ENCODE data around the gene PSMC4. TPM values are rescaled to one million over a fixed set of nuclear protein-coding genes. Genes with fewer than 3 reads are reported as not detected.

The PSMC4 gene
- total RNA-seq, 1 experiment from 2014 or later, result 120 TPM

DNA sequence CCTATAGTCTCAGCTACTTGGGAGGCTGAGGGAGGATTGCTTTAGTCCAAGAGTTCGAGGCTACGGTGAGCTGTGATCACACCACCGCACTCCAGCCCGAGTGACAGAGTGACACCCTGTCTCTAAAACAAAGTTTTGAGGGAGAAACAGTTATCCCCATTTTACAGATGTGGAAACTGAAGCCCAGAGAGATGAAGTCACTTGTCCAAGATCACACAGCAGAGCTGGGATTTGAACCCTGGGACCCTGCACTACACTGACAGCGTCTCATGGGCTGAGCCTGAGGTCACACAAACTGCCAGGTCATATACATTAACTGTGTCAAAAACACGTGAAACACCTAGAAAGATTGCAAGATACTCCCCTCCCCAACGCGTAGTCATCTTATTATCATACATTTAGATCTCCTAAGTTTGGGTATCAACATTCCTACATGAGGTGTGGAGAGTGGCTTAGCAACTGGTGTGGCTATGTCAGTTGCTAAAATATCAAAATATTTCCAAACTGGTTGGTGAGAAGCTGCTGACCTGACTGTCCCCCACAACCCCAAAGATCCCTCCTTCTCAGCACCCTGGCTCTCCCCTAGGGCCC, 44.7 kb upstream of the PSMC4 start (continued):
- TF ChIP-seq, protein P1, sequence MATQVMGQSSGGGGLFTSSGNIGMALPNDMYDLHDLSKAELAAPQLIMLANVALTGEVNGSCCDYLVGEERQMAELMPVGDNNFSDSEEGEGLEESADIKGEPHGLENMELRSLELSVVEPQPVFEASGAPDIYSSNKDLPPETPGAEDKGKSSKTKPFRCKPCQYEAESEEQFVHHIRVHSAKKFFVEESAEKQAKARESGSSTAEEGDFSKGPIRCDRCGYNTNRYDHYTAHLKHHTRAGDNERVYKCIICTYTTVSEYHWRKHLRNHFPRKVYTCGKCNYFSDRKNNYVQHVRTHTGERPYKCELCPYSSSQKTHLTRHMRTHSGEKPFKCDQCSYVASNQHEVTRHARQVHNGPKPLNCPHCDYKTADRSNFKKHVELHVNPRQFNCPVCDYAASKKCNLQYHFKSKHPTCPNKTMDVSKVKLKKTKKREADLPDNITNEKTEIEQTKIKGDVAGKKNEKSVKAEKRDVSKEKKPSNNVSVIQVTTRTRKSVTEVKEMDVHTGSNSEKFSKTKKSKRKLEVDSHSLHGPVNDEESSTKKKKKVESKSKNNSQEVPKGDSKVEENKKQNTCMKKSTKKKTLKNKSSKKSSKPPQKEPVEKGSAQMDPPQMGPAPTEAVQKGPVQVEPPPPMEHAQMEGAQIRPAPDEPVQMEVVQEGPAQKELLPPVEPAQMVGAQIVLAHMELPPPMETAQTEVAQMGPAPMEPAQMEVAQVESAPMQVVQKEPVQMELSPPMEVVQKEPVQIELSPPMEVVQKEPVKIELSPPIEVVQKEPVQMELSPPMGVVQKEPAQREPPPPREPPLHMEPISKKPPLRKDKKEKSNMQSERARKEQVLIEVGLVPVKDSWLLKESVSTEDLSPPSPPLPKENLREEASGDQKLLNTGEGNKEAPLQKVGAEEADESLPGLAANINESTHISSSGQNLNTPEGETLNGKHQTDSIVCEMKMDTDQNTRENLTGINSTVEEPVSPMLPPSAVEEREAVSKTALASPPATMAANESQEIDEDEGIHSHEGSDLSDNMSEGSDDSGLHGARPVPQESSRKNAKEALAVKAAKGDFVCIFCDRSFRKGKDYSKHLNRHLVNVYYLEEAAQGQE (IDR thresholded peaks at IDR 0.05; ENCODE audit: low read depth), result no peak
- no peak for TF ChIP-seq CEBPB (IDR thresholded peaks at IDR 0.05; ENCODE audit: low read depth)
- TF ChIP-seq SRF (IDR thresholded peaks at IDR 0.05; ENCODE audit: low read depth), result no peak
- no peak for TF ChIP-seq JUND (IDR thresholded peaks at IDR 0.05)
- TF ChIP-seq EZH2 (IDR thresholded peaks at IDR 0.05), result no peak

DNA sequence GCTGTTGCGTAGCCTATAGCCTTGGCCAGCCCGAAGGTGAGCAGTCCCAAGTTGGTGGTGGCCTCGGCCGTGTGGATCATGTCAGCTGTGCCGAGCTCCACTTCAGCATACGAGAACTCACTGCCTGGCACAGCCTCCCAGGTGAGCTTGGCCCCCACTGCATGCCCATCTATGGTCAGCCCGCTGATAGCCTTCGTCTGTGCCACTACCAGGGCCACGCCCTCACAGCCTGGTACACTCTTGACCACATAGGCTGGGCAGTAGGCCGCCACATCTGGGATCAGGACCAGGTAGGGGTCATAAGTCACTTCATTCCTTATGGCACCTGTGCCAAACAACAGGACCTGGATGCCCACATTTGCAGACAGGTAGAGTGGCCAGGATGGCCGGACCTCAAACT, 43.9 kb upstream of the PSMC4 start:
- TF ChIP-seq, protein P1 (IDR thresholded peaks at IDR 0.05; ENCODE audit: low read depth), result no peak
- no peak for TF ChIP-seq EZH2phosphoT487 (IDR thresholded peaks at IDR 0.05; ENCODE audit: borderline replicate concordance)
- TF ChIP-seq SIN3A (IDR thresholded peaks at IDR 0.05; ENCODE audit: low read depth), result no peak
- no peak for TF ChIP-seq ZFX (IDR thresholded peaks at IDR 0.05)
- ChIA-PET POLR2A (no interaction called here), RAD21 (ENCODE audit: low non-redundant PET in 1 of 2, low total read pairs in 2 of 2, uncharacterized antibody in 2 of 2, unreplicated experiment in 2 of 2) (no interaction called here), CTCF (interaction anchor here (1.1 kb wide), 1 partner anchor 31 kb away, joined by 4 read pairs; no protein-coding TSS in a partner anchor)
- Histone ChIP-seq H3K9me3 (ENCODE audit: control insufficient read depth in 1 of 2, insufficient read depth in 1 of 2, low read depth in 1 of 2, low read length in 2 of 2) (no peaks in the 10 kb centered on the region), H3K4me1 (ENCODE audit: control insufficient read depth in 1 of 2, insufficient read depth in 2 of 2, low read length in 2 of 2) (no peaks in the 10 kb centered on the region), H3K36me3 (ENCODE audit: control insufficient read depth in 1 of 2, insufficient read depth in 2 of 2, low read length in 2 of 2) (no peaks in the 10 kb centered on the region), H2AFZ (ENCODE audit: low read depth, low read length, poor library complexity, severe bottlenecking) (no peak overlapping the region), H3K79me2 (ENCODE audit: insufficient read depth, low read length) (no peaks in the 10 kb centered on the region), H3K4me3 (replicated peaks in 1 of 2; ENCODE audit: low read depth in 1 of 2, low read length in 2 of 2) (no peak overlapping the region), H4K20me1 (ENCODE audit: insufficient read depth) (no peaks in the 10 kb centered on the region), H3K9me2 (ENCODE audit: insufficient read depth) (no peaks in the 10 kb centered on the region), H3K27me3 (ENCODE audit: insufficient read depth, low read length) (no peaks in the 10 kb centered on the region), H3K27ac (ENCODE audit: low read depth, low read length) (no peak overlapping the region), H3K9ac (ENCODE audit: low read length) (no peak overlapping the region), H3K4me2 (ENCODE audit: low read length) (no peak overlapping the region)
- intact Hi-C loops (cut with micrococcal nuclease), result no loop called here
- no peak for DNase-seq (ENCODE audit: low read depth, low spot score)
- BruUV-seq (replicated peaks), result no TSS peak
- no peak for ATAC-seq

All from HCT116 (cell line).